LNCaP clone FGC (cell line): Measurements from ENCODE around the gene NFKBIL1.
A peak's percentile ranks its signal among the peaks of the same experiment; 100 is the strongest.
"Not testable (repeated sequence)": the region's sequence is repeated elsewhere in the genome, so short reads cannot be mapped to it uniquely, and the experiment has no call there.

Experiments
- DNase-seq: peaks from one replicate; pipeline ENCODE4 v3.0.0-alpha.2; 2011; ENCODE audit warnings: low read depth
- H3K4me3 ChIP-seq: 2 replicates; pipeline ENCODE4 v1.5.1; 2011; ENCODE audit warnings: mild to moderate bottlenecking, low read depth, low read length, control low read depth
- TF ChIP-seq, protein P1 (sequence below): IDR thresholded peaks from 2 replicates; pipeline ENCODE4 v1.5.1; 2012; ENCODE audit warnings: mild to moderate bottlenecking; ENCODE audit not compliant: control insufficient read depth, insufficient read depth; ENCODE audit errors: extremely low read depth

Gene NFKBIL1, protein sequence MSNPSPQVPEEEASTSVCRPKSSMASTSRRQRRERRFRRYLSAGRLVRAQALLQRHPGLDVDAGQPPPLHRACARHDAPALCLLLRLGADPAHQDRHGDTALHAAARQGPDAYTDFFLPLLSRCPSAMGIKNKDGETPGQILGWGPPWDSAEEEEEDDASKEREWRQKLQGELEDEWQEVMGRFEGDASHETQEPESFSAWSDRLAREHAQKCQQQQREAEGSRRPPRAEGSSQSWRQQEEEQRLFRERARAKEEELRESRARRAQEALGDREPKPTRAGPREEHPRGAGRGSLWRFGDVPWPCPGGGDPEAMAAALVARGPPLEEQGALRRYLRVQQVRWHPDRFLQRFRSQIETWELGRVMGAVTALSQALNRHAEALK

DNA sequence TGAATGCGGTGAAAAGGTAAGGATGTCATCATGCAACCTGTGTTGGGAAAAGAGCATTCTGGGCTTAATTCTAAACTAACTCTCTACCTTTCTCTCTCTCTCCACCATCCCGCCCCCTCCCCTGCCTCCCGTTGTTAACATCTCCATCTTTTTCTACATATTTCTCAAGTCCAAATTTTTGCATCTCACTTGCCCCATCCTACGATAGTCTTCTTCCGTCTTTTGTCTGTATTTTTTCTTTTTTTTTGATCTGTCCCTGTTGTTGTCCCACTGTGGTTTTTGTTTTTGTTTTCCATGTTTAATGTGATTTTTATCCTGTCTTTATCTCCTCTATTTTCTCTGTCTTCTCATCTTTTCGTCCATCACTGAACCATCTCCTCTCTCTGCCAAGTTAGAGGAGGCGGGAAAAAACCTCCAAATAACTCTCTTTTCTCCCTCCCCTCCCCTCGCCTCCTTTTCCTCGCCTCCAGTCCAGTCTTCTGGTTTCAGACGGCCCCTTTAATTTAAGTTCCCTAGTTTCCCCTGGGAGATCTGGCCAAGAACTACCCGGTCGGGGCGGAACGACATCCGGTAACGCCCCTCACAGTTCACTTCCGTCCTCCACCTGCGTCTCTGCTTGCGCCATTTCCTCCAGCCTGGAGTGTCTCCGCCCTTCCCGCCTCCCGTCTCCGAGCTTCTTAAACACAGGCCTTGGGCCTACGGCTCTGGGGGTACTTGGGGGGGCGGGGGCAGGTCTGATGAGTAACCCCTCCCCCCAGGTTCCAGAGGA lies at the start of gene NFKBIL1:
NFKBIL1 (plus strand) TSS at position 651 of the 769 bp plus-strand sequence; CDS start at position 738, 87 bp downstream.
- H3K4me3 ChIP-seq: peak within 1 kb of the TSS; percentile 60
- TF ChIP-seq, protein P1, sequence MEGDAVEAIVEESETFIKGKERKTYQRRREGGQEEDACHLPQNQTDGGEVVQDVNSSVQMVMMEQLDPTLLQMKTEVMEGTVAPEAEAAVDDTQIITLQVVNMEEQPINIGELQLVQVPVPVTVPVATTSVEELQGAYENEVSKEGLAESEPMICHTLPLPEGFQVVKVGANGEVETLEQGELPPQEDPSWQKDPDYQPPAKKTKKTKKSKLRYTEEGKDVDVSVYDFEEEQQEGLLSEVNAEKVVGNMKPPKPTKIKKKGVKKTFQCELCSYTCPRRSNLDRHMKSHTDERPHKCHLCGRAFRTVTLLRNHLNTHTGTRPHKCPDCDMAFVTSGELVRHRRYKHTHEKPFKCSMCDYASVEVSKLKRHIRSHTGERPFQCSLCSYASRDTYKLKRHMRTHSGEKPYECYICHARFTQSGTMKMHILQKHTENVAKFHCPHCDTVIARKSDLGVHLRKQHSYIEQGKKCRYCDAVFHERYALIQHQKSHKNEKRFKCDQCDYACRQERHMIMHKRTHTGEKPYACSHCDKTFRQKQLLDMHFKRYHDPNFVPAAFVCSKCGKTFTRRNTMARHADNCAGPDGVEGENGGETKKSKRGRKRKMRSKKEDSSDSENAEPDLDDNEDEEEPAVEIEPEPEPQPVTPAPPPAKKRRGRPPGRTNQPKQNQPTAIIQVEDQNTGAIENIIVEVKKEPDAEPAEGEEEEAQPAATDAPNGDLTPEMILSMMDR: no peak
- DNase-seq: peak; percentile 93

DNA sequence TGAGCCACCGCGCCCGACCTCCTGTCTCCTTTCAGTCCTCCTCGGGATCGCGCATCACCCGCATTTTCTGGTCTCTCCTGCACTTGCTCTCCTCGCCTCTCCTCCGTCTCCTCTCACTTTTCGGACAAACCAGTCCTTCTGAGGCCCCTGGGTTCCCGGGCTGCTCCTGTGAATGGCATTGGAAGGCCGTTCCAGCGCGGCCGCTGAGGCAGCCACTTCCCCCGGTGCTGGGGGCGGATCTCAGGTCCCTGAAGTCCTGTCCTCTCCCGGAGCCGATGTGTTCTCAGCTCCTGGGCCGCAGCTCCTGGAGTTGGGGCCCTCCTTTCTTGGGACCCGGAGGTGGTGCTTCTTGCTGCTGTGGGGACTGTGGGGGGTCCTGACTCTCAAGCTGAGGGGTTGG lies 48.7 kb upstream of the NFKBIL1 start:
- TF ChIP-seq, protein P1: no peak
- H3K4me3 ChIP-seq: no peak overlapping the region
- no peak for DNase-seq

DNA sequence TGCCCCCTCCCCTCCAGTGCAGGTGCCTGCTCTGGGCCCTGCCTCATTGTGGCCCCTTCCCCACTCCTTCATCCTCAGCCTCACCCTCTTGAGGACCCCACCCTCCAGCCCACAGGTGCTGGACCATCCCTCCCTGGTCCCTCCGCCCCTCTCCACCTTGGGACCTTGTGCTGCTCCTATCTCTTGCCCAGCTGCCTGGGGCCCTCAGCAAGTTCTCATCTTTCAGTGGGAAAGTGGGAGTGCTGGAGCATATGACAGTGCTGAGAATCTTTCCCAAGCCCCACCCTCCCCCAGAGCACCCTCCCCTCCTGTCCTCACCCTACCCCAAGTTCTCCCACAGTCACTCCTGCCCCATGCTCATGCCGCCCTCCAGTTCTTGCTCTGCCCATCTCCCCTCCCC lies 47.8 kb upstream of the NFKBIL1 start:
- not testable (repeated sequence) for DNase-seq, H3K4me3 ChIP-seq

DNA sequence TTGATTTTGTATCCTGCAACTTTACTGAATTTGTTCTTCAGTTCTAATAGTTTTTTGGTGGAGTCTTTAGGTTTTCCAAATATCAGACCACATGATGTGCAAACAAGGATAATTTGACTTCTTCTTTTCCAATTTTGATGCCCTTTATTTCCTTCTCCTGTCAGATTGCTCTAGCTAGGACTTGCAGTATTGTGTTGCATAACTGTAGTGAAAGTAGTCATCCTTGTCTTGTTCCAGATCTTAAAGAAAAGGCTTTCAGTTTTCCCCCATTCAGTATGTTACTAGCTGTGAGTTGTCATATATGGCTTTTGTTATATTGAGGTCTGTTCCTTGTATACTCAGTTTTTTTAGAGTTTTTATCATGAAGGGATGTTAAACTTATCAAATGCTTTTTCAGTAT lies 44.8 kb upstream of the NFKBIL1 start:
- DNase-seq: no peak
- no peak overlapping the region for H3K4me3 ChIP-seq
- TF ChIP-seq, protein P1: no peak

DNA sequence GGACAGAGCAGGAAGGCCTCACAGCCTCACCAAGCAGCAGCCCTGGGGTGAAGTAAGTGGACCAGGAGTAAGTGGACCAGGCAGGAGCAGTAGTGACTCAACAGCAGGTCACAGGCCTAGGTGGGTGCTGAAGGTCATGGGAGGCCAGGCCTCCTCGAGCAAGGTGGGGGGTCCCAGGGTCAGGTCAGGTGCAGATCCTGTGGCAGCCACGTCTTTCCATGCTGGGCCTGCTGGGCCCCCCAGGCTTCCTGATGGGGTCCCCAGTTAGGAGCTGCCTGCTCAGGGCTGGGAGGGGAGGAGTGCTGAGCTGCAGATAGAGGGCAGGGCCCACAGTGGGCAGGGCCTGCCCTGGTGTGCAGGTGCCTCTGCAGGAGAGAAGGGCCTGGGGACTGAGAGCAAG lies 38.4 kb upstream of the NFKBIL1 start:
- not testable (repeated sequence) for DNase-seq, H3K4me3 ChIP-seq

DNA sequence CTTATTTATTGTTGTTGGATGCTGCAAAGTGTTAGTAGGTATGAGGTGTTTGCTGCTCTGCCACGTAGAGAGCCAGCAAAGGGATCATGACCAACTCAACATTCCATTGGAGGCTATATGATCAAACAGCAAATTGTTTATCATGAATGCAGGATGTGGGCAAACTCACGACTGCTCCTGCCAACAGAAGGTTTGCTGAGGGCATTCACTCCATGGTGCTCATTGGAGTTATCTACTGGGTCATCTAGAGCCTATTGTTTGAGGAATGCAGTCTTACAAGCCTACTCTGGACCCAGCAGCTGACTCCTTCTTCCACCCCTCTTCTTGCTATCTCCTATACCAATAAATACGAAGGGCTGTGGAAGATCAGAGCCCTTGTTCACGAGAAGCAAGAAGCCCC lies 37.4 kb upstream of the NFKBIL1 start:
- DNase-seq: no peak

DNA sequence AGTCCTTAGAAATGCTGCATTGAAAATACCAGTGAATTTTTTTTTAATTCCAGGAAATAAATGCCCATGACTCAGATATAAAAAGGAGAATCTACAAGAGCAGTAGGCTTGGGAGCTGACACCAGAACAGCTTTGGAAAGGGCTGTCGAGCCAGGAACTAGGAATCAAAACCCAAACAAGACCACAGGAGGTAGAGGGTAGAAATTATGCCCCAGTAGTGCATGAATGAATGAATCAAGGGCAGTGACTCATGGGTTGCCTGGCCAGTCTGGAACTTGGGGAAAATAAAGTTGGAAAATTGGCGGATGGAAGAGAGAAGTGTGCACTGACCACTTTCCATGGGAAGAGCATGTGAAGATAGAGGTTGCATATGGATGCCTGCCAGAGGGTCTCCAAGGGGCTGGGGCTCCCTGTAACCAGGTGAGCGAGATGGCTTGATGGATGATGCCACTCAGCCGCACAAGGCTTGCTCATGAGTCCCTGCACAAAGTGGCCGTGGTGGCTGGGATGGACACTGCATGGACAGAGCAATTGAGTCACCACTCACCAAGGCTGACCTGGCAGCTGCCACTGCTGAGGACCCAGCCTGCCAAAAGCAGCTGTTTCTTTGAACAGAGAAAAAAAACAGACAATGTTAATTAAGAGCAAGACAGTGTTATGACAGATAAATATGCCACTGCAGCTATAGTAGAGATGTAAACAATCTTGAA lies 33.8 kb upstream of the NFKBIL1 start:
- TF ChIP-seq, protein P1: no peak

More for the DNA sequence above, 37.4 kb upstream of the NFKBIL1 start:
- TF ChIP-seq, protein P1: no peak
- H3K4me3 ChIP-seq: no peak overlapping the region

More for the DNA sequence above, 33.8 kb upstream of the NFKBIL1 start:
- no peak overlapping the region for H3K4me3 ChIP-seq
- DNase-seq: no peak
